GM18951 (cell line): ENCODE results near the gene ZC2HC1B.

Experiments
- POLR2A ChIP-seq: IDR thresholded peaks from 4 replicates; pipeline ENCODE4 v1.6.1; 2011; ENCODE audit warnings: mild to moderate bottlenecking; ENCODE audit not compliant: insufficient read length, insufficient read depth; ENCODE audit errors: extremely low read depth
- in situ Hi-C: fragments of 300-500 bp; cut with MboI; formaldehyde crosslinking; loops from one replicate; pipeline ENCODE4 v1.12.0; 2022; ENCODE audit warnings: low sequenced_read_pairs, mixed read lengths, inconsistent platforms; ENCODE audit not compliant: unreplicated experiment

Gene ZC2HC1B

DNA sequence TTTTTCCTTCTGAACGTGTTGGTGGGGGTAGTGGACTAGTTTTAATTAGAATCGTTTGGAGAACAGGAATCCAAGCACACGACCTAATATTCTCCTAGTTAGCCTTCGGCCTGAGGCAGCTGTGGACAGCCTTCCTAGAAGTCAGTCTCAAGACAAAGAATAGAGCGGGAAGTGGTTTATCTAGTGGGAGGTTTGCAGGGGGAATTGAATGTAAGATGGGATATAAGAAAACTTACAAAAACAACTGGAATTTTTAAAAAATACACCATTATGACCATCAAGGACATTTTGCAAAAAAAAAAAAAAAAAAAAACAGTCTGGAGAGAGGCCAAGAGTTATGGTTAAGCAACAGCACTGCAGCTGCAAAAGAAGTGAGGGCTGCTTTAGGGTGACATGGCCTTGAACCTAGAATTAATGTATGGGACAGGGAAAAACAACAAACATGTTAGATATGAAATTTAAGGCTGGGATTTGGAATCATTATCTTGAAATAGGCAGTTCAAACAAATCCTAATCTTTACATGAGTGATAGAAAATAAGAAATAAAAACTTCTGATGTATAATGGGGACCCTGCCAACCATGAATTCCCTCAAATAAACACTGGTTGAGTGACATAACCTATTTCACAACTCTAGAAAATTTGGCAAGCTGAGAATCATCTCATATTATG lies 103.6 kb downstream of the ZC2HC1B start:
- TF ChIP-seq POLR2A = no peak
- in situ Hi-C loops = no loop called here

DNA sequence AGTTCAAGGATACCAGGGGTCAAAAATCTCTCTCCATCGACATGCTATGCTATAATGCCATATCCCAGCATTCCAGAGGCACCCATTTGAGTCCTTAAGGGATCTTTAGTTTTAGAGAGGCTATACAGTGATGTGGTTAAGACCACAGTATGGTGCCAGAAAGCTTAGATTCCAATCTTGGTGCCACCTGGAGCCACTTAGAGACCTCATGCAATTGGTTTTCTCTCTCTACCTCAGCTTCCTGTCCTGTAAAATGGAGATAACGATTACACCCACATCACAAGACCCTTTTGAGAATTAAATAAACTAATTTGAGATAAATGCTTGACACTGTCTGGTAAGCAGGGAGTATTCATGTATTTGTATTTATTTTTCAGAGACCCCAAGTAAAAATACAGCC lies 104.8 kb downstream of the ZC2HC1B start:
- no peak for TF ChIP-seq POLR2A
- in situ Hi-C loops = no loop called here

DNA sequence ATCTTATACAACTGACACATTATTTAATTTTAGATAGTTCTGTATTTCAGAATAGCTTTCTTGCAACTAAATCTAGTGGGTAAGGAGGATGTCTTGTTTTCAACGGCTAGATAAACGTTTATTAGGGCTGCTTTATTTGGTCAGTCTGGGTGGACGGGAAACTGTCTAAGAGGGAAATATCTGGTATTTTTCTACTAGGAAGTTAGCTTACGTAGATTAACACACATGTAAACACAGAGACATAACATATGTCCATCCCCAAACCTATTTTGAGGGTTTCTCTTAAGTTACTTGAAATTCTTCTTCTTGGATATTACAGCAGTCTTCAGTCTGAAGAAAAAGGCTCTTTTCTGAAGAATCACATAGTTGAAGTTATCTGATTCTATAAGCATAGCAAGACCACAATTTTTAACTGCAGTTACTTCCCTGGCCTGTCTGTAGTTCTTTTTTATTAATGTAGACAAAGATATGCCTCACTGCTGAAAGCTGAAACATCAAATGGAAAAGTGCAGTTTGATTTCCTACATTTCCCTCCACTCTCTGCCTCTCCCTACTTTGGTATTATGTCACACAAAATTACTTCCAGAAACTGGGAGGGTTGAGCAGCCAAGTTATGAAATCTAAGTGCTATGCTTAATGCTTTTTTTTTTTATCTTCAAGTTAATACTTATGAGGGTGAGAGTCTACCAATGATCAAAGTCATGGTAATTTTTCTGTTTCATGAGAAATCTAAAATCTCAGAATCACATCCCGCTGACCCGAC lies 106.4 kb downstream of the ZC2HC1B start:
- in situ Hi-C loops = no loop called here
- TF ChIP-seq POLR2A = no peak

DNA sequence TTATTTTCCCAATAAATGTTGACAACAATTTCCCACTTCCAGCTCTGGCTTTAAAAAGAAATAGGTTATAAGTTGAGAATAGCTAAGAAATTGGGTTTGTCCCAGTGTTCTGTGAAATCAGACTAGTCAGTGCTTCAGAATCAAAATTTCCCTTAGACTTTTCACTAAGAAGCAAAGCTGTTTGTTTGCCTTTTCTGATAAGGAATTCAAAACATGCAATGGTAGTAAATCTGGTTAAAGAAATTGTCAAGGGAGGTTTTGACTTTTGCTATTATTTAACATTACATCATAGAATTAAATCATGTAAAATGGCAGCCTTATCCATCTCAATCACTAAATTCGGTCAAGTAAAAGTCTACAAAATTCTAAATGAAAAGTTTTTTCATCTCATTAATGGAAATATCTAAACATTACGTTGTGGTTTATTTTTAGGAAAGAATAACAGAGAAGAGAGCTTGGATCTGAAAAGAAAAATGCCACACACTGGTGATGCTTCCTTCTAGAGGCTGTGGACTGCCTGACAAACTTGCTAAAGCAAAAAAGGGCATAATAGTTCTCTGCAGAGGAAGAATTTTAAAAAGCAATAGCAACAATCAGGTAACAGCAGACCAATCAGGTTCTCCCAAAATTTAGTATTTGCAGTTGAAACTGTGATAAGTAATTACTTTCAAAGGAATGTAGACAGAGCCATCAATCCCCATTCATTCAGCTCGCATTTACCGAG lies 107.4 kb downstream of the ZC2HC1B start:
- TF ChIP-seq POLR2A = no peak
- in situ Hi-C loops = no loop called here

DNA sequence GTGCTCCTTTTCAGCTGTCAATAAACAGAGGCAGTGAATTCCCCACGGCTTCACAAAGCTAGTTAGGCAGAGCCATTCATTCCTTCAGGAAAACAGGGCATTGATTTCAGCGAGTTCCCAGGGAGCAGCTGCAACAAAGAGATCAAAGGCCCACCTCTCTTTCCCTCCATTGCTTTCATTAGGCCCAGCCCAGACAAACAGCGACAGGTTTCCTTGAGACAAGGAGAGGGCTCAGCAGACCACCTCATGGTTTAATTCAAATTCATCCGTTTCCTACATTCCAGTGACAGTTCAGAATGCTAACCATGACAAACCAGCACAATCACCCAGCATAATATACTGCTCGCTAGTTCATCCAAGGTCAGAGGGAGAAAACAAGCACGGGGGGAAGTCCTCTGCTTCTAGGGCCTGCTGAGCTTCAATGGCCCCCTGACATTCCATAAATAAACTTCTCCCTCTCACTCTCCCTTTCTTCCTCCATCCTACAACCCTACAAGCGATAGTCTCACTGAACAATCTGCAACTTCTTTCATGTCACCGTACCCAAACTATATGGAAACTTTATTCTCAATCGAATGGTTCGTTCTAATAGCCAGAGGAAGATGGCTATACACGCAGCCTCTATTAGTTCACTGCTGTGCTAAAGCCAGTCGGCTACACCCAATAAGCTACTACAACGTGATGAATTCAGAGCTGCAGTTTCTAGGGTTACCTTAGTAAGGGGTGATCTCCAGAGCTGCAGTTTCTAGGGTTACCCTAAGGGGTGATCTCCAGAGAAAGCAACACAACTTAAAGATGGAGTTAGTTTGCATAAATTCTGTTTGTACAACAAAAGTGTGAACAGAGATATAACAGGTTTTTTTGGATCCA lies 109.1 kb downstream of the ZC2HC1B start:
- TF ChIP-seq POLR2A = no peak
- in situ Hi-C loops = no loop called here

DNA sequence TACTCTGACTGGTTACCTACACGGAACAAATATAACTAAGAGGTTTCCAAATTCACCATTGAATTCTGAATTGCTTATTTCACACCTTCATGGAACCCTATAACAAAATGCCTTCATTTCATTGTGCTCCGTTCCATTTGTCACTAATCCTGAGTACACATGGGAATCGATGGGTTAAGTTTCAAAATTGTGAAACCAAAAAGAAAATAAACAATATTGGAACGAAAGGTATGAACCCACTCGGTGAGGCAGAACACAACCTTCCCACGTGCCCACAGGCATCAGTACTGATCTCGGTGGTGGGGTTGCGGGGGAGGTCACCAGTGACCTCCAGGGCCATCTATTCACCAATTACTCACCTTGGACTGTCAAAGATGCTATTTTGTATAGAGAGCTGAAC lies 109.8 kb downstream of the ZC2HC1B start:
- in situ Hi-C loops = no loop called here
- no peak for TF ChIP-seq POLR2A

DNA sequence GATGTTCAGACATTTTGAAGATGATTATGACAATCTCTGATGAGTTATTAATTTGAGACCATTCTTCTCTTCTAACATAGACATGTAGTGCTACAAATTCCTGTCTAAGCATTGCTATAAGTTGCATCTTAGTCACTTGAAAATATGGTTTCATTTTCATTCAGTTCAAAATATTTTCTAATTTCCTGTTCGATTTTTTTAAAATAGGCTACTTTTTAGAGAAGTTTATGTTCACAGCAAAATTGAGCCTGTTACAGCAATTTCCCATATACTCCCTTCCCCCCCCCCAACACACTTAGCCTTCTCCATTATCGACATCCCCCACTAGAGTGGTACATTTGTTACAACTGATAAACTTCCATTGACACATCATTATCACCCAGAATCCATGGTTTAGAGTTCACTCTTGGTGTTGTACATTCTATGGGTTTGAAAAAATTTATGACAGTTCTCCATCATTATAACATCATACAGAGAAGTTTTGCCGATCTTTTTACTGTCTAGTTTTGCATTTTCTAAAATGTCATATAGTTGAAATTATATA lies 112.6 kb downstream of the ZC2HC1B start:
- in situ Hi-C loops = no loop called here
- TF ChIP-seq POLR2A = no peak

DNA sequence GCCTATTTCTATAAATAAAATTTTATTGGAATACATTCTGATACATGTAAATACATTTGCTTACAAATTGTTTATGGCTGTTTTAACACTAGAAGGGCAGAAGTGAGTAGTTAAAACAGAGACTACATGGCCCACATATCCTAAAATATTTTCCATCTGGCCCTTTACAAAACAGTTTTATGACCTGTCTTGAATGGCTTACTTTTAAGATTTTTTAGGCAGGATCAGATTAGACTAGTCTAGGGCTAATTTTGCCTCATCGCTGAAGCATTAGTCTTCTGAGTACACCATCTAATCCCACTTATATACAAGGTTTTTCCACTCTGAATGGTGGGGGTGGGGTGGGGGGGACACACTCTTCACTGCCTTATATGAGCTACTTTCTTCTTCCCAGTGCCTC lies 116.6 kb downstream of the ZC2HC1B start:
- in situ Hi-C loops = no loop called here
- TF ChIP-seq POLR2A = no peak

DNA sequence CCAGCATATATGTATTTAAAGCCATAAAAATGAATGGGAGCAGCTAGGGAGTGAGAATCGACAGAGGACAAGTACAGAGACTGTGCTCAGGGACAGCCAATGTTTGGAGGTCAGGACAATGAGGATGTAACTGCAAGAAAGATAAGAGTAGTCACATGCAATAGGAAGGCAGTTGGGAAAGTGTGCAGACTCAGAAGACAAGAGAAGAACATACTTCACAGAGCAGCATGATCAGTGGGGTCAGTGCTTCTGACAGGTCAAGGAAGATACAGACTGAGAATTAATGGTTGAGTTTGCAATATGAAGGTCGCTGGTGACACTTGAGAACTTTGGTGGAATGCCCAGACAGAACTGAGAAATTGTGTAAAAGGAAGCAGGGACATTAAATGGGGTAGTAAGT lies 118.7 kb downstream of the ZC2HC1B start:
- in situ Hi-C loops = no loop called here
- TF ChIP-seq POLR2A = no peak

DNA sequence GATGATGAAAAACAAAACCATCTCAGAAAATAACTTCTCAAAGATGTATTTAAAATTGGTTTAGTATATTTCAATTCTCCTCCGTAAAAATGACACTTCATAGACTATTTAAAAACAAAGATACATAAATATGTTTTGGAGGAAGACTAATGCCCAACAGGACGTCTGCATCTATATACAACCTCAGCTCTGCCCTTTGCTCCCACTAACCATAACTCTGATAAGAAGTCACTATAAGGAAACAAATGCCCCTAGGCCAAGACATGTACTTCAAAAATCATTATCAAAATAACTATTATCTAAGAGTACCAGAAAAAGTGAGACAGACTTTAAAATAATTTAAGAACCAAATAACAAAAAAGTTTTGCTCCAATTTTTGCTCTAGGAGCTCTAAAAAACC lies 120.4 kb downstream of the ZC2HC1B start:
- in situ Hi-C loops = no loop called here
- no peak for TF ChIP-seq POLR2A

DNA sequence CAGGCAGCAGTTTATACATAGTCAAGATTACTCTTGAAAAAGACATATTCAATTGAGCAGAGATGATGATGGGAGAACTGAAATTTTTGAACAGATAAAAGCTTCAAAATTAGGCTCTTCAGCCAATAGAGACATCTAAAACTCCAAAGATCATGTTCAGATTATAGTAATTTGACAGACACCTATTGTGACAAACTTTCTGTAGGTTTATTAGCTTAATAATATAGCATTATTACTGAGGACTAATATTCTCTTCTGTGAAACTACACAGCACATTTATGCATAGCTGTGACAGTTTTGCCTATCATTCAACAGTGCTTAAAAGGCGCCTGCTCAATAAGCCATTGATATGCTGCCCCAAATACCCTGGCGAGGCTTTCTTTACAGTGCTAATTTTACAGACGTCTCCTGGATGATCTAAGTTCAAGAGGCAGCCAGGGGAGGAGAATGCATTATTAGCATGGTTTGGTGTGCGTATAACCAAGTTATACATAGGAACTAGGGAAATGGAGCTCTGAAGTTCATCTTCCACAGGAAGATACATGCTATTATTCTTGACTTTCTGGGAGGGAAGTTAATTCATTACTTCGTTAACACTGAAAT lies 122.3 kb downstream of the ZC2HC1B start:
- no peak for TF ChIP-seq POLR2A
- in situ Hi-C loops = no loop called here
